K562 (cell line): ENCODE results near the gene ZNF487. TPM values are rescaled to one million over a fixed set of nuclear protein-coding genes. Genes with fewer than 3 reads are reported as not detected.

ENCODE experiments used
- BRD4 ChIP-seq: fragments of 200-600 bp; sonication (generic); IDR thresholded peaks from 2 replicates; pipeline ENCODE4 v1.6.1; 2017; ENCODE audit warnings: inconsistent platforms
- CCNT2 ChIP-seq: IDR thresholded peaks from 2 replicates; pipeline ENCODE4 v1.6.1; 2011; ENCODE audit warnings: borderline replicate concordance, low read depth, mild to moderate bottlenecking, moderate library complexity, mixed read lengths, low read length; ENCODE audit not compliant: insufficient read length; ENCODE audit errors: extremely low read depth
- ELF4 ChIP-seq: fragments of 450-650 bp; formaldehyde crosslinking; IDR thresholded peaks from 2 replicates; pipeline ENCODE4 v1.4.0; 2022; ENCODE audit warnings: missing genetic modification characterization
- IFI16 ChIP-seq: fragments of 250-450 bp; sonication (Bioruptor Pico); IDR thresholded peaks from 2 replicates; pipeline ENCODE4 v2.1.2; 2022; ENCODE audit warnings: mild to moderate bottlenecking, inconsistent platforms
- KDM2B ChIP-seq: fragments of 250-450 bp; sonication (Bioruptor Pico); IDR thresholded peaks from 2 replicates; pipeline ENCODE4 v1.8.0; 2021; ENCODE audit warnings: mild to moderate bottlenecking, moderate library complexity
- NEUROD1 ChIP-seq: fragments of 150-350 bp; IDR thresholded peaks from 2 replicates; pipeline ENCODE4 v1.6.1; 2014; ENCODE audit warnings: borderline replicate concordance, low read length, low read depth; ENCODE audit not compliant: partially characterized antibody
- NFATC3 ChIP-seq: fragments of 450-650 bp; IDR thresholded peaks from 2 replicates; pipeline ENCODE4 v1.6.1; 2017; ENCODE audit warnings: mild to moderate bottlenecking
- OTX1 ChIP-seq: fragments of 450-650 bp; formaldehyde crosslinking; IDR thresholded peaks from 2 replicates; pipeline ENCODE4 v1.4.0; 2022; ENCODE audit warnings: mild to moderate bottlenecking
- PCBP1 ChIP-seq: fragments of 200-400 bp; formaldehyde crosslinking; IDR thresholded peaks from 2 replicates; pipeline ENCODE4 v1.6.1; 2018; ENCODE audit warnings: mild to moderate bottlenecking, low read depth, low read length; ENCODE audit not compliant: poor library complexity, severe bottlenecking
- PHF8 ChIP-seq: fragments of 200-600 bp; sonication (generic); IDR thresholded peaks from 2 replicates; pipeline ENCODE4 v1.6.1; 2012; ENCODE audit warnings: mixed run types, mild to moderate bottlenecking, inconsistent platforms, low read length, moderate library complexity, borderline replicate concordance
- PHTF2 ChIP-seq: fragments of 250-450 bp; sonication (Bioruptor Pico); IDR thresholded peaks from 2 replicates; pipeline ENCODE4 v1.5.0; 2021; ENCODE audit warnings: mild to moderate bottlenecking
- RBM22 ChIP-seq: fragments of 200-400 bp; formaldehyde crosslinking; IDR thresholded peaks from 2 replicates; pipeline ENCODE4 v1.6.1; 2018; ENCODE audit warnings: low read length, low read depth; ENCODE audit not compliant: poor library complexity, severe bottlenecking
- RBM34 ChIP-seq: fragments of 200-400 bp; formaldehyde crosslinking; IDR thresholded peaks from 2 replicates; pipeline ENCODE4 v1.6.1; 2018; ENCODE audit warnings: low read length, borderline replicate concordance; ENCODE audit not compliant: insufficient read depth
- TCF7 ChIP-seq: sonication (generic); IDR thresholded peaks from 2 replicates; pipeline ENCODE4 v1.6.1; 2016; ENCODE audit warnings: antibody characterized with exemption, borderline replicate concordance
- TEAD4 ChIP-seq, 2 experiments: sonication (generic) in 1 of 2; formaldehyde crosslinking in 1 of 2; IDR thresholded peaks; 2 replicates each; pipeline versions ENCODE4 v1.6.1 to v1.8.0; 2012 to 2022; ENCODE audit warnings: borderline replicate concordance in 1 of 2, inconsistent platforms in 1 of 2, low read length in 1 of 2, mild to moderate bottlenecking in 1 of 2, missing genetic modification reagents in 1 of 2
- ZC3H11A ChIP-seq: IDR thresholded peaks from 2 replicates; pipeline ENCODE4 v1.6.1; 2012; ENCODE audit warnings: low read depth, low read length, improper control_type of control experiment
- ZNF239 ChIP-seq: fragments of 250-450 bp; sonication (Bioruptor Pico); IDR thresholded peaks from 2 replicates; pipeline ENCODE4 v1.4.0; 2020; ENCODE audit warnings: mild to moderate bottlenecking
- polyA plus RNA-seq, 8 experiments: library from polyadenylated mRNA; depleted of rRNA in 4 of 8; stranded (reverse) in 5 of 8; unstranded in 3 of 8; fragments of >200 nt; fragmentation: Nextera tagmentation in 2 of 8; fragmentation: Illumina TruSeq in 1 of 8; extraction: Ambion mirVana in 2 of 8; extraction: Trizol in 1 of 8; gene quantifications; 2 replicates each; pipeline versions ENCODE4 v1.2.1 to v1.2.3, GENCODE V29; 2011 to 2014; ENCODE audit warnings: inconsistent platforms in 1 of 8, missing spikeins in 1 of 8
- total RNA-seq, 7 experiments: library from RNA; depleted of rRNA in 6 of 7; stranded (reverse); fragments of >200 nt in 6 of 7; fragmentation: Illumina TruSeq in 2 of 7; extraction: Trizol in 2 of 7; gene quantifications; 2 replicates each; pipeline versions ENCODE4 v1.2.1 to v1.2.3, GENCODE V29; 2011 to 2021; ENCODE audit warnings: low replicate concordance in 1 of 7
- TF ChIP-seq, protein P1 (sequence below): fragments of 450-650 bp; IDR thresholded peaks from 2 replicates; pipeline ENCODE4 v1.6.1; 2017; ENCODE audit warnings: mild to moderate bottlenecking, moderate library complexity
- TF ChIP-seq, protein P2 (sequence below), 2 experiments: IDR thresholded peaks; 2 replicates each; pipeline ENCODE4 v1.6.1; 2012; ENCODE audit warnings: improper control_type of control experiment in 2 of 2, low read depth in 2 of 2, low read length in 2 of 2, borderline replicate concordance in 1 of 2
- TF ChIP-seq, protein P3 (sequence below), 2 experiments: fragments of 450-650 bp in 1 of 2; IDR thresholded peaks; 2 replicates each; pipeline ENCODE4 v1.6.1; 2011 to 2017; ENCODE audit warnings: low read depth in 2 of 2, antibody characterized with exemption in 1 of 2, borderline replicate concordance in 1 of 2, low read length in 1 of 2, mild to moderate bottlenecking in 1 of 2, mixed read lengths in 1 of 2; ENCODE audit not compliant: control insufficient read depth in 1 of 2

The ZNF487 gene
- total and polyA plus RNA-seq, 9 of the 15 experiments (the other 6 are each of a cell fraction or from before 2014, with no cell fraction given), result 1.9 to 6.5 (median 4.2) TPM

DNA sequence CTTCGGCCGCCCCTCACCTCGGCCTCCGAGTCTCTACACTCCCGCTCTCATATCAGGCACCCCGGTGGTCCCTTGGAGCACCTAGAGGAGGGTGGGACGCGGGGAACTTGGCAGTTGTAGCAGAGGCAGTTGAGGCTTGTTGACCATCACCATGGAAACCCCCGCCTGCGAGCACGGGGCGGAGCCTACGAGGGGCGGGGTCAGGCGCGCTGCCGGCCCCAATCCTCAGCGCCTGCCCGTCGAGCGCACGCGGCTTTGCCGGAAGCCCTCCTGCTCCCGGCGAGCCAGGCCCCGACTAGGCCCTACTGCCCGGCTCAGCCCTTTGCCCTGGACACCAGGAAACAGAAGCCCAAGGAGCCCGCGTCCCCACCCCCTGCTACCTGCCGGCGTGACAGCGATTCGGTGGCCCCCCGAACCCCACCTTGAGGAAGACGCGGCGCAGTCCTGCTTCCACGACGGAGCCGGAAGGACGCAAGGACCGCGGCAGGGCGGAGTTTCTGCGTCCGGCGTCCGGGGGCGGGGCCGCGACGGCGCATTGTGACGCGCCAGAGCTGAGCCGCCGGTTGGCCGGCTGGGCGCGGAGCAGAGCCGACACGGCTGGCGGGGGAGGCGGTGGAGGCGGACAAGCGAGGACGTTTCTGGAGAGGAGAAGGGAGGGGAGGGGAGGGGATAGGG is 28.1 kb upstream of the ZNF487 start, which contains the start of gene HNRNPF (continued):
- TF ChIP-seq RBM34 (0 out of 2 replicates have a peak, but pooled peaks have one; percentile 57), CCNT2 (peak; percentile 83), NFATC3 (no peak), ZC3H11A (no peak), OTX1 (0 out of 2 replicates have a peak, but pooled peaks have one; percentile 30), TEAD4 (IDR thresholded peaks at IDR 0.05; ENCODE audit: low read length) (peak; percentile 51), TEAD4 (CRISPR knock-in tag; IDR thresholded peaks at IDR 0.05; ENCODE audit: borderline replicate concordance) (no peak), KDM2B (CRISPR knock-in tag) (no peak), BRD4 (peak; percentile 66; the same call in 1 of the 2 replicates), PHTF2 (CRISPR knock-in tag) (no peak), PHF8 (peak; percentile 87), RBM22 (peak; percentile 76), PCBP1 (peak; percentile 65), IFI16 (no peak), ZNF239 (CRISPR knock-in tag) (peak; percentile 53), TCF7 (0 out of 2 replicates have a peak, but pooled peaks have one; percentile 16), NEUROD1 (peak; percentile 69), ELF4 (peak; percentile 93)
- TF ChIP-seq, protein P1, sequence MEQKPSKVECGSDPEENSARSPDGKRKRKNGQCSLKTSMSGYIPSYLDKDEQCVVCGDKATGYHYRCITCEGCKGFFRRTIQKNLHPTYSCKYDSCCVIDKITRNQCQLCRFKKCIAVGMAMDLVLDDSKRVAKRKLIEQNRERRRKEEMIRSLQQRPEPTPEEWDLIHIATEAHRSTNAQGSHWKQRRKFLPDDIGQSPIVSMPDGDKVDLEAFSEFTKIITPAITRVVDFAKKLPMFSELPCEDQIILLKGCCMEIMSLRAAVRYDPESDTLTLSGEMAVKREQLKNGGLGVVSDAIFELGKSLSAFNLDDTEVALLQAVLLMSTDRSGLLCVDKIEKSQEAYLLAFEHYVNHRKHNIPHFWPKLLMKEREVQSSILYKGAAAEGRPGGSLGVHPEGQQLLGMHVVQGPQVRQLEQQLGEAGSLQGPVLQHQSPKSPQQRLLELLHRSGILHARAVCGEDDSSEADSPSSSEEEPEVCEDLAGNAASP, result no peak
- TF ChIP-seq, protein P2, sequence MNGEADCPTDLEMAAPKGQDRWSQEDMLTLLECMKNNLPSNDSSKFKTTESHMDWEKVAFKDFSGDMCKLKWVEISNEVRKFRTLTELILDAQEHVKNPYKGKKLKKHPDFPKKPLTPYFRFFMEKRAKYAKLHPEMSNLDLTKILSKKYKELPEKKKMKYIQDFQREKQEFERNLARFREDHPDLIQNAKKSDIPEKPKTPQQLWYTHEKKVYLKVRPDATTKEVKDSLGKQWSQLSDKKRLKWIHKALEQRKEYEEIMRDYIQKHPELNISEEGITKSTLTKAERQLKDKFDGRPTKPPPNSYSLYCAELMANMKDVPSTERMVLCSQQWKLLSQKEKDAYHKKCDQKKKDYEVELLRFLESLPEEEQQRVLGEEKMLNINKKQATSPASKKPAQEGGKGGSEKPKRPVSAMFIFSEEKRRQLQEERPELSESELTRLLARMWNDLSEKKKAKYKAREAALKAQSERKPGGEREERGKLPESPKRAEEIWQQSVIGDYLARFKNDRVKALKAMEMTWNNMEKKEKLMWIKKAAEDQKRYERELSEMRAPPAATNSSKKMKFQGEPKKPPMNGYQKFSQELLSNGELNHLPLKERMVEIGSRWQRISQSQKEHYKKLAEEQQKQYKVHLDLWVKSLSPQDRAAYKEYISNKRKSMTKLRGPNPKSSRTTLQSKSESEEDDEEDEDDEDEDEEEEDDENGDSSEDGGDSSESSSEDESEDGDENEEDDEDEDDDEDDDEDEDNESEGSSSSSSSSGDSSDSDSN (IDR thresholded peaks at IDR 0.05; ENCODE audit: borderline replicate concordance in 1 of 2, low read depth in 2 of 2, low read length in 2 of 2), result peak in 1 of 2 experiments; percentile 12; a peak in 2 of 4 replicates
- TF ChIP-seq, protein P3, sequence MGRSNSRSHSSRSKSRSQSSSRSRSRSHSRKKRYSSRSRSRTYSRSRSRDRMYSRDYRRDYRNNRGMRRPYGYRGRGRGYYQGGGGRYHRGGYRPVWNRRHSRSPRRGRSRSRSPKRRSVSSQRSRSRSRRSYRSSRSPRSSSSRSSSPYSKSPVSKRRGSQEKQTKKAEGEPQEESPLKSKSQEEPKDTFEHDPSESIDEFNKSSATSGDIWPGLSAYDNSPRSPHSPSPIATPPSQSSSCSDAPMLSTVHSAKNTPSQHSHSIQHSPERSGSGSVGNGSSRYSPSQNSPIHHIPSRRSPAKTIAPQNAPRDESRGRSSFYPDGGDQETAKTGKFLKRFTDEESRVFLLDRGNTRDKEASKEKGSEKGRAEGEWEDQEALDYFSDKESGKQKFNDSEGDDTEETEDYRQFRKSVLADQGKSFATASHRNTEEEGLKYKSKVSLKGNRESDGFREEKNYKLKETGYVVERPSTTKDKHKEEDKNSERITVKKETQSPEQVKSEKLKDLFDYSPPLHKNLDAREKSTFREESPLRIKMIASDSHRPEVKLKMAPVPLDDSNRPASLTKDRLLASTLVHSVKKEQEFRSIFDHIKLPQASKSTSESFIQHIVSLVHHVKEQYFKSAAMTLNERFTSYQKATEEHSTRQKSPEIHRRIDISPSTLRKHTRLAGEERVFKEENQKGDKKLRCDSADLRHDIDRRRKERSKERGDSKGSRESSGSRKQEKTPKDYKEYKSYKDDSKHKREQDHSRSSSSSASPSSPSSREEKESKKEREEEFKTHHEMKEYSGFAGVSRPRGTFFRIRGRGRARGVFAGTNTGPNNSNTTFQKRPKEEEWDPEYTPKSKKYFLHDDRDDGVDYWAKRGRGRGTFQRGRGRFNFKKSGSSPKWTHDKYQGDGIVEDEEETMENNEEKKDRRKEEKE (IDR thresholded peaks at IDR 0.05; ENCODE audit: borderline replicate concordance in 1 of 2, control insufficient read depth in 1 of 2, low read depth in 2 of 2, low read length in 1 of 2), result 0 out of 4 replicates have a peak, but pooled peaks of 1 of the 2 experiments have one; percentile 9
